Measurements from ENCODE around the gene CAMTA1.

DNA sequence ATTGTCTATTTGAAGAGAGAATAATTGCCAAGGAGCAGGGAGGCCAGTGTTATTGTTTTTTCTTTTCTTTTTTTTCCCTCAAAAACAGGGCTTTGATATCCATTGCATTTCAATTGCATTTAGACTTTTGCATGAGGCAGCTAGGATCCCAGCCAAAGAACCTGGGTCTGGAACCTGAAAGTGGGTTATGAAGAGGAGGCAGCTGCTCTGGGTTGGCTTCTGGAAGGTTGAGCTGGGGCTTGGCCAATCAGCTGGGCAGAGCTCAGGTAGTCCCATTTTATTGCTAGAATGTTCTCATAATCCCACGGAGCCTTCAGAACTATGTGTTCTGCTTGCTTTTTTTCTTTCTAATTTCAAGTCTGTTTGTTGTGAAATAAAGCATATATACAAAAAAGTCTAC is 218.9 kb downstream of the CAMTA1 start:
- TF ChIP-seq EP300 (IDR thresholded peaks at IDR 0.05; ENCODE audit: low read length) (no peak), POLR2A (conservative IDR thresholded peaks at IDR 0.05) (no peak), HNRNPK (IDR thresholded peaks at IDR 0.05; ENCODE audit: low read depth, low read length, poor library complexity, severe bottlenecking) (no peak), CTCF (IDR thresholded peaks at IDR 0.05 in 2 of 3, conservative IDR thresholded peaks at IDR 0.05 in 1 of 3; ENCODE audit: insufficient read depth in 2 of 3, low read depth in 1 of 3, low read length in 3 of 3) (no peak)
